GM19438 (cell line): ENCODE measurements around the gene AP4S1.
"Not testable (repeated sequence)": the region's sequence is repeated elsewhere in the genome, so short reads cannot be mapped to it uniquely, and the experiment has no call there.

Experiments
- ATAC-seq: cut with Tn5 transposase; IDR thresholded peaks from one replicate; pipeline ENCODE4 v1.9.1; 2021; ENCODE audit warnings: low read depth; ENCODE audit not compliant: unreplicated experiment

AP4S1 gene, protein sequence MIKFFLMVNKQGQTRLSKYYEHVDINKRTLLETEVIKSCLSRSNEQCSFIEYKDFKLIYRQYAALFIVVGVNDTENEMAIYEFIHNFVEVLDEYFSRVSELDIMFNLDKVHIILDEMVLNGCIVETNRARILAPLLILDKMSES

DNA sequence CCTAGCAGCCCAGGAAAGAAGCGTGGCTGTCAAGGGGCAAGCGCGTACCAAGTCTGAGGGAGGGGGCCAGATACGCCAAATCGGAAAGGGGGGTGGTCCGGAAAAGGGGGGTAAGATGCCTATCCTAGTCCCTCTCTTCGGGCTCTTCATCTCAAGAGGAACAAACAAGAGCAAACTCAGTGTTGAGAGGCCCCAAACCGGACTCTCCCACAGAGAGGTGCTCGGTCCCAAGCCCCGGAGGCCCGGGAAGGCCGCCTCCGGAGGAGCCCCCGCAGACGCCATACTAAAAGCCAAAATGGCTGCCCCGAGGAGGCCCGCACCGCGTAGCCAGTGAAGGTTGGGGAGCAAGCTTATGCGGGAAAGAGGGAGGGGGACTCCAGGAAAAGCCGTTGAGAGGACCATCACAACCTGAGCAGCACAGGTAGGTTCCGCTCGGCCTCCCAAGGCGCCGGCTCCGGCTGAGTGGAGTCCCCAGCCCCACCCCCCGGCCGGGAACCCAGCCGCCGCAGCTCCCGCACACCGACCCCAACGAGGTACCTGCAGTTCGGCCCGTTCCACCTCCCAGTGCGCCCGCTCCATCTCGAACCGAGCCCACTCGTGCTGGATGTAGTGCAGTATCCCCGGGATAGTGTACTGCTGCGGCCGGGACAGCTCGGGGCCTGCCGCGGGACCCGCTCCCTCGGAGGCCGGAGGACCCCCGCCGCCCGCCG lies at the start of gene AP4S1:
TSS of gene AP4S1 (plus strand) at position 283 of the 710 bp plus-strand sequence. CDS start 40,548 bp downstream, outside the sequence.
- ATAC-seq = no peak

DNA sequence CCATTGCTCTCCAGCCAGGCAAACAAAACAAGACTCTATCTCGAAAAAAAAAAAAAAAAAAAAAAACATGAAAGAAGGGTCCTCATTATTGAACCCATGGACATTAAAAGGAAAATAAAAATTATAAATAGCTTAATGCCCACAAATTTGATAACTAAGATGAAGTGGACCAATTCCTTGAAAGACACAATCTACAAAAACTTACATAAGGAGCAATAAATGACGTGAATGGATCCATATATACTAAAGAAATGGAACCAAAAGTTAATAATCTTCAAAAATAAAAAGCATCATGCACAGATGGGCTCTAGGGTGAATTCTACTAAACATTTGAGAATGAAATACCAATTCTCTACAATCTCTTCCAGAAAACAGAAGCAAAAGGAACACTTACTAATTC lies 47.7 kb upstream of the AP4S1 start:
- ATAC-seq = no peak

DNA sequence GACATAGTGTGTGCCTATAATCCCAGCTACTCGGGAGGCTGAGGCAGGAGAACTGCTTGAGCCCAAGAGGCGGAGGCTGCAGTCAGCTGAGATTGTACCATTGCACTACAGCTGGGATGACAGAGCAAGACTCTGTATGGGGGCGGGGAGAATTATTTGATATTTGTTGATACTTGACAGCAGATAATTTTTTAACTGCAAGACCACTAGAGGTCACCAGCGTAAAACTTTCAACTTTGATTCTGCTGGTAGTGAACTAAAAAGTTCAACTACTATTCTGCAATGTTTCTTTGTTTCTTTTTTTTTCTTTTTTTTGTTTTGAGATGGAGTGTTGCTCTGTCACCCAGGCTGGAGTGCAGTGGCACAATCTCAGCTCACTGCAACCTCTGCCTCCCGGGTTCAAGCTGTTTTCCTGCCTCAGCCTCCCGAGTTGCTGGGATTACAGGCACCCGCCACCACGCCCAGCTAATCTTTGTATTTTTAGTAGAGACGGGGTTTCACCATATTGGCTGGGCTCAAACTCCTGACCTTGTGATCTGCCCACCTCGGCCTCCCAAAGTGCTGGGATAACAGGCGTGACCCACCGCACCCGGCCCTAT lies 45.2 kb upstream of the AP4S1 start:
- ATAC-seq = not testable (repeated sequence)

DNA sequence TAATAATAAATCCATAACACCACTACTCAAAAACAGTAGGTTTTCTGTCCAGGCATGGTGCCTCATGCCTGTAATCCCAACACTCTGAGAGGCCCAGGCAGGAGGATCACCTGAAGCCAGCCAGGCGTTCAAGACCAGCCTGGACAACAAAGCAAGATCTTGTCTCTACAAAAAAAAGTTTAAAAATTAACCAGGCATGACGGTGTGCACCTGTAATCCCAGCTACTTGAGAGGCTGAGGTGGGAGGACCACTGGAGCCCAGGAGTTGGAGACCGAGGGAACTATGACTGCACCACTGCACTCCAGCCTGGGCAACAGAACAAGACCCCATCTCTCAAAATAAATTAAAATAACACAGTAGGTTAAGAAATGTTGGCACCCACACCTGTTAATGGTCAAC lies 44.5 kb upstream of the AP4S1 start:
- no peak for ATAC-seq

DNA sequence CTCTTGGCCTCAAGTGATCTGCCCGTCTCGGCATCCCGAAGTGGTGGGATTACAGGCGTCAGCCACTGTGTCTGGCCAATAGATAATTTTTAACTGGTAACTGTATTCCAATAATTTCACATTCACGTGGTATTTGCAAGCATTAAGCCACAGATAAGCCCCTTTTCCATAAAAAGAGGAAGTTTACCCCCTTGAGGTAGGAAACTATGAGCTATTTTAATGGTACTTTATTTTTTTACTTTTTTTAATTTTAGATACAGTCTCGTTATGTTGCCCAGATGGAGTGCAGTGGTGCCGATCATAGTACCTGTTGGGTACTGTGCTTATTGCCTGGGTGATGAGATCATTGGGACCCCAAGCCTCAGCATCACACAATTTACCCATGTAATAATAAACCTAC lies 42.9 kb upstream of the AP4S1 start:
- no peak for ATAC-seq

DNA sequence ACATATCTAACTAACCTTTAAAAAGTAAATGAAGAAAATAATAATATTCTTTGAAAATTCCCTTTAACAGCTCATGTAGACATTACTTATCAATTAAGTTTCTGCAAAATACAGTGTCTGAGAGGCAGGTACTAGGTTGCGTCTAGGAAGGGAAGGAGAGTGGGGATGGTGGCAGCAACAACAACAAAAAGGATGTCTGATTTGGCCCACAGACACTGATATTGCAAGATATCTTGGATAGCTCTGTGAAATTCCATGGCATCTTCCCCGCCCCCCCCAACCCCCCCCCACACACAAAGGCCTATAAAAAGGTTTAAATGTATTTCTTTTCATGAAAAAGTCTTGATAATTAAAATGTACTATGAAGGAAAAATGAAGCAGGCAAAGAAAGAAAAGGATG lies 41.6 kb upstream of the AP4S1 start:
- no peak for ATAC-seq

DNA sequence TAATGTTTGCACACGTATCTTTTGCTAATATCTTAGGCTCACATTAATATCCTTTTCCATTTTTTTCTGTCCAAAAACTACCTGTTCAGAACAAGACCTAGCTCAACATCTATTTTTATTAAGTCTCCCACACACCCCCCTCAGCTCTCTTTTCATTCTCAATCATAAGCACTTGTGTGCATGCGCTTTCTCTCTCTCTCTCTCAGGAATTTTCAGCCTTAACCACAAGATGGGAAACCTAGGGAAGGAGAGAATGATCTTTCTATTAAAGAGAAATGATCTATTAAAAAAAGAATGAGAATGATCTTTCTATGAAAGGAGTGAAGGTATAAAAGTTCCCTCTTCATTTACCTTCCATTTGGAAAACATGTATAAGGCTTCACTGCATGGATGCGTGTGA lies 39.7 kb upstream of the AP4S1 start:
- no peak for ATAC-seq

DNA sequence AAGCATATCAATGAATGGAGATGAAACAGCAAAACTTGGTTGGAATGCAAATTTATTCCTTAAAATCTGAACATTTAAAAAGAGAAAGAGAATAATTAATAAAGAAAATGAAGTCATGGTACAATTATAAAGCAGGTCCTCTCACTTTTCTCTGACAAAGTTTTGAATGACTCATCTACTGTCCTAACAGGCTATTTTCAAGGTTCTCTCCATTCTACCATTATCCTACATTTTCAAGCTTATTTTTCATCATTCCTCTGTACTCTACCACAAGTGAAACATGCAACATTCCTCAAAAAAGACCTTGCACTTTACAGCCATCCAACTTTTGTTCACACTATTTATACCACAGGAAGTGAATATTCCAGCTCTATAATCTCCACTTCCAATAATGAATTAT lies 36.9 kb upstream of the AP4S1 start:
- no peak for ATAC-seq

DNA sequence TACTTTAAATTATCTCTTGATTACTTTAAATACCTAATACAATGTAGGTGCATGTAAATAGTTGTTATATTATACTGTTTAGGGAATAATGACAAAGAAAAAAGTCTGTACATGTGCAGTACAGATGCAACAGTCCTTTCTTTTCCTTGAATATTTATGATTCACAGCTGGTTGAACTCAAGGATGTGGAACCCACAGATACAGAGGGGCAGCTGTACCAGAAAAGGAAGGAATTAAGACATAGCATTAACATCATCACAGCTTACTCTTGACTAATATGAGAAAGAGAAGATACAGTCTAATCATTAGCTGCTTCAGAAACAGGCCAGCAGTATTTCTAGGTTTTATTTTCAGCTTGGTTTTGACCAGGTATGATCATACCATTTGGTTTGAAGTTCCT lies 34.7 kb upstream of the AP4S1 start:
- ATAC-seq = no peak

DNA sequence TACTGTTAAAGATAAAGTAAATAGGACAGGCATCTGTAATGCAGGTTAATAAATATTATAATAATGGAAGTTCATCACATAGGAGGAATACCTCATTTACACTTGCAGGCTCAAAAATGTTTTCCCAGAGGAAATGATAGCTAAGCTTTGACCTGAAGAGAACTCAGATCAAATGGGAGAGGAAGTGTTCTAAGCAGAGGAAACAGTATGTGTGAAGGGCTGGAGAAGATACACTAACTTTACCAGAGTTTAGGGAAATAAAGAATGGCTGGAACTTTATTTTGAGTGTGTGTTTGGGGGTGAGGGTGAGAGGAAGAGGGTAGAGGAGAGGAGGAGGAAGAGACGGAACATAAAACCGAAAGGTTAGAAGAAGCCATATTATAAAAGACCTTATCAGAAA lies 34.0 kb upstream of the AP4S1 start:
- no peak for ATAC-seq

DNA sequence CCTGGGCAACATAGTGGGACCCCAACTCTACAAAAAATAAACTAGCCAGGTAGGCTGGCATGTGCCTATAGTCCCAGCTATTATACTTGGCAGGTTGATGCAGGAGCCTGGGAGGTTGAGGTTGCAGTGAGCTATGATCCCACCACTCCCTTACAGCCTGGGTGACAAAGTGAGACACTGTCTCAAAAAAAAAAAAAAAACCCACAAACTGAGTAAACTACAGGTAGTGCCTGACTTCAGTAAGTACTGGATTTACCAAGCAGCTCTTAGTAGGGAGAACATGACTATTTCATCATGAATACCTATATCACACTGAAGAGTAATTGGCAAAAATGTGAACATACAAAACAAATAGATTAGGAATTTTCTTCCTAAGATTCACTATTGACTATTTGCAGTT lies 32.4 kb upstream of the AP4S1 start:
- no peak for ATAC-seq

DNA sequence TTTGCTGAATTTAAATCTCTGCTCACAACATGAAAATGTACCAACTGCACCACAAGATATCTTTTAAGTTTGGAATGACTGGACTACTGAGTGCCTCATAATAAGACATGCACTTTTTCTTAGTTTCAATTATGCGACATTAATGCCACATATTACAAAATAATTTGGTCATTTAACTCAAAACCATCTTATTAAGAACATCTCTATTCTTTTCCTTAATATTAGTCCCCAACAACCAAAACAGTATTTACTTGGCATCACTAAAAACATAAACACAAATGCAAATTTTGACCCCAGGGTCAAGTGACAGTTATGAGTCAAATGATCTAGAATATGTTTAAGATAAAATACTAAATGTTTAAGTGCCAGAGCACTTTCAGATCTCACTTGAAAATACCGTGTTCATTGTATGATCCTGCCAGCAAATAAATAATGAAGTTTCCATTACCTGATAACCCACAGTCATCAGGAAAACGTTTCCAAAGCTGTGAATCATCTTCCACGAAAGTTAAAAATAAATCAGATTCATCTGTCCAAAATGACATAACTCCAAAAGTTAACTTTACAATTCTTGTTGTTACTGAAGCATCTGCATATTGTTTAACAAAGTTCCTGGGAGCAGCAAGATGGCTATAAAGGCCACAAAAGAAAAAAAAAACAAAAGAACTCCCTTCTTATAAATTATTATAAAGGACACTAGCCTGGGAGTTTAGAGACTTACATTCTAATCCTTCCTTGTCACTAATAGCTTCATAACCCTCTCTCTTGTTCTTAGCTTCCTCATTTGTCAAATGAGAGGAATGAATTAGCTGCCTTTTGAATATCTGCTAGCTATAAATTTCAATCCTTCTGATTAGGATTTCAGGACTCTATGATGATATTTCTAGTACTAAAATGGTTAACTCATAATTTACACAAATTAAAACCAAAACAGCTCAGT lies 30.5 kb upstream of the AP4S1 start:
- no peak for ATAC-seq

DNA sequence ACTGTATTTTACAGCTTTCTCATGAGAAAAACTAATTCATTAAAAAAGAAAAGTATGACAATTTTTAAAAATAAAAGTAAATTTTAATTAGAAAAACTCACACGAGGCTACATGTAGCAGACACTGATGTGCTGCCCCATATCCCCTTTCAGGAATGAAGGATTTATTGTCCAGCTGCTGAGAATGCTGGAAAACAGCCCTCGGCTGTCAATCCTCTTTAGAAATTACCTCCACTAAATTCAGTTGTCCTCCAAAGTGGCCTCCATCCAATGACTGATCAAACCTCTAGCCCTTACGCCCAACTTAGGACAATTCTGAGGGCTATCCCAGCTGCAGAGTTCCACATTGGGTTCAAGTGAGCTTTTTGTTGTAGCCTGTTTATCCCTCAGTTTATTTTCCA lies 29.8 kb upstream of the AP4S1 start:
- ATAC-seq = no peak

DNA sequence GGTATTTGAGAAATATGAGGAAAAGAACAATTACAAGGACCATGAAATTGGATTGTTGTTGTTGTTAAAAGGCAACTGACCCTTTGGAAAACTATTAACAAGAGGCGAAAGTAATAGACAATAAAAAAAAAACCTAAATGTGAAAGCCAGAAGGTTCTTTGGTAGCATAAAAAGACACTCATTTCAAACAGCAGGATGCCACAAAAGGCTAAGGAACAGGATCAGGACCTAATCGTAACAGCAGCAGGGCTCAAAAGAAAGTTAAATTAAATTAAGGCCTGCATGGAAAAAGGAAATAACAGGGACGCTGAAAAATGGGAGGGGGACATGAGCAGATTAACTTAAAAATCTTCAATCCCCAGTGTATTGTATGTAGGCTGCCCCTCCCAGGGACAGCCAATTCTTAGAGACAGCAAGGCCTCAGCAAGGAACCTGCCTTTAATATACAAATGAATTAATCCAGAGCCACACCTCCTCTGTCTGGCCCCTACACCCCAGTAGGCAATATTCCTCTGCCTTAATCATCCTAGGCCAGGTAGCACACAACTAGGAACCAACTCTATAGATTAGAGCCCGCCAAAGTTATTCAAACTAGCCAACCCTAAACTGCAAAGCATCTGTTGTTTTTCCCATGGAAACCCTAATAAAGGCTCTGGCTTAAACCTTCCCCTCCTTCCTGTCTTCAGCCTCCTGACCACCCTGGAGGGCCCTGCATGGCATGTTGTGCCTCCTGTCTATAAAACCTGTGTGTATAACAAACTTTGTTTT lies 28.4 kb upstream of the AP4S1 start:
- no peak for ATAC-seq

DNA sequence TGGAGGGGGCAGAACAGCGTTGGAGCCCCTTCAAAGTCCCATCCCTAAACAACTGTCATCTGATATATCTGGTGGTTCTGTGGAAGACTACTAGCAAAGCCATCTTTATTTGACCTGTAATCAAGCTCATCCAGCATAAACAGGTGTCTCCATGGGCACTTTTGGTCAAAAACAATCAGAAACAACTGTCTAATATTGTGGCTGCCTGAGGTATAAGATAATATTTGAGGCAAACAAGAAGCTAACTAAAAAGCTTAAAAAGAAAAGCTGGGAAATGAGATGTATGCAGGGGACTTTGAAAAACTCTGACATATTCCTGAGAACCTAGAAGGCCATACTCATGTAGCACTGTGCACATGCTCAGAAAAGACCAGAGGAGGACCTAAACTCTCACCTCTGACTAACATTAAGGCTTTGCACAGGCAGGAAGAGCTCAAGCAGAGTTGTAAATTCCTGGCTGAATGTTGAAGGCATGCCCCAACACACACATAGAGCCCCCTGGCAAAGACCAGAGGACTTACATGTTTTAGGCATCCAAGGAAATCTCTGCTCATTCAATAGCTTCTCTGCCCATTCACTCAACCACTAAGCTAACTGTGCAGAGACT lies 27.2 kb upstream of the AP4S1 start:
- ATAC-seq = no peak

DNA sequence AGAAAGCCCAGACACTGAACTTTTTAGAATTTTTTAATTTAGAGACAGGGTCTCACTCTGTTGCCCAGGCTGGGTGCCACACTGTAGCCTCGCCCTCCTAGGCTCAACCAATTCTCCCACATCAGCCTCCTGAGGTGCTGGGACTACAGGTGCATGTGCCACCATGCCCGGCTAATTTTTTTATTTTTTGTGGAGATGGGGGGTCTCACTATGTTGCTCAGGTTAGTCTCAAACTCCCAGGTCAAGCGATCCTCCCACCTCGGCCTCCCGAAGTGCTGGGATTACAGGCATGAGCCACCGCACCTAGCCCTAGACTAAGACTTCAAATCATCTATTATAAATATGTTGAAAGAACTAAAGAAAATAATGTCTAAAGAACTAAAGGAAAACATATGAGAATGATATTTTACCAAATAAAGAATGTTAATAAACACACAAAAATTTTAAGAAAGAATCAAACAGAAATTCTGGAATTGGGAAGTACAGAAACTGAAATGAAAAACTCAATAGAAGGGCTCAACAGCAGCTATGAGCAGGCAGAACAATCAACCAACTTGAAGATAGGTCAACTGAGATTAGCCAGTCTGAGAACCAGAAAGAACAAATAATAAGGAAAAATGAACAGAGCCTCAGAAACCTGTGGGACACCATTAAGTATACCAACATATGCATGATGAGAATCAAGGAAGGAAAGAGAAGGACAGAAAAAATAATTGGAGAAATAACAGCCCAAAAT lies 26.2 kb upstream of the AP4S1 start:
- ATAC-seq = no peak

DNA sequence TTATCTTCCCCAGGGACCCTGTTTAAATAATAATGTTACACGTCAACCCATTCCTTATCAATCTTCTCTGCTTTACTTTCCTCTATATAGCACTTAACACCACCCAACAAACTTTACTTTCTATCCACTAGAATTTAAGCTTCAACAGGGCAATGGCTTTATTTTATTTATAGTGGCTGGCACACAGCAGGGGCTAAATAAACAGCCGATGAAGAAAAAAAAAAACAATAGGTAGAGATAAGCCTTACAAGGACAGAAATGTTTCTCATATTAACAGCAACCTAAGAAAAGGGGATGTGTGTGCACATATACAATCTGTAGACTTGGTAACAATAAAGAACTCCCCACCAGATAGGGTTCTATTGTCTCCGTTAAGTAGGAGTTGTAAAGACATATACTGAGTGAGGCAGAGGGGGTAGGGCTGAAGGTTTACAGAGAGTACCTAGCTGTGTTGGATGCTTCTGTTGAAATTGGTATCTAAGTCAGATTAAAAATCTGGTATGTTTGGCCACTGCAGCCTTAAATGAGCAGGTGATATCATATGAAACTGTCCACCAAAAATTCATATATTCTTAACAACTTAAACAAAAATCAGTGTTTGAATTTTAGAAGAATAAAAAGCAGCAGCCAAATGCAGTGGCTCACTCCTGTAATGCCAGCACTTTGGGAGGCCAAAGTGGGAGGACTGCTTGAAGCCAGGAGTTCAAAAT lies 24.7 kb upstream of the AP4S1 start:
- ATAC-seq = no peak

DNA sequence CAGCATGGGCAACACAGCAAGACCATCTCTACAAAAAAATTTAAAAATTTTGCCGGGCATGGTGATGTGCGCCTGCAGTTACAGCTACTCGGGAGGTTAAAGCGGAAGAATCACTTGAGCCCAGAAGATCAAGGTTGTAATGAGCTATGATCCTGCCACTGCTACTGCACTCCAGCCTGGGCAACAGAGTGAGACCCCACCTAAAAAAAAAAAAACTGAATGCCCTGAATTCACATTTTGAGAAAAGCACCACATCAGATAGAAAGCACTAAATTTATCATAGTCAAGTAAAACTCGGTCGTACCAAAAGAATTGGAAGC lies 24.1 kb upstream of the AP4S1 start:
- ATAC-seq = no peak

DNA sequence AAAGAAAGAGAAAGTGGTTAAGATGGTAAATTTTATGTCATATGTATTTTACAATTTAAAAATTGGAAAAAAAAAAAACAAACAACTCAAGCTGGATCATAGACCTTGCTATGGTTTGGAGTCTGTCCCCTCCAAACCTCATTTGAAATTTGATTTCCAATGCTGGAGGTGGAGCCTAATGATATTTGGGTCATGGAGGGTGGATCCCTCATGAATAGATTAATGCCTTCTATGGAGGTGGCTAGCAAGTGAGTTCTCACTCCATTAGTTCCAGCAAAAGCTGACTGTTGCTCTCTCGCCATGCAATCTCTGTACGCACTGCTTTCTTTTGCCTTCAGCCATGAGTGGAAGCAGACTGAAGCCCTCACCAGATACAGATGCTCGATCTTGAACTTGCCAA lies 22.2 kb upstream of the AP4S1 start:
- ATAC-seq = no peak
